Measurements from ENCODE around the gene SLC6A2. TPM values are rescaled to one million over a fixed set of nuclear protein-coding genes. Genes with fewer than 3 reads are reported as not detected.

The SLC6A2 gene
- total RNA-seq, 2 experiments from 2014 or later = not detected

DNA sequence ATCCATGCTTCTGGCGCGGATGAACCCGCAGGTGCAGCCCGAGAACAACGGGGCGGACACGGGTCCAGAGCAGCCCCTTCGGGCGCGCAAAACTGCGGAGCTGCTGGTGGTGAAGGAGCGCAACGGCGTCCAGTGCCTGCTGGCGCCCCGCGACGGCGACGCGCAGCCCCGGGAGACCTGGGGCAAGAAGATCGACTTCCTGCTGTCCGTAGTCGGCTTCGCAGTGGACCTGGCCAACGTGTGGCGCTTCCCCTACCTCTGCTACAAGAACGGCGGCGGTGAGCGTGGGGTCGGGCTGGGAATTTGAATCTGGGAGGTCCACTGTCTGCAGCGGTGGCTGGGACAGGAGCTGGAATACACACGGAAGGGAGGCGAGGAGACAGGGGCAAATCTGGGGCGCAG is 904 bp downstream of the SLC6A2 start:
- no peak for ATAC-seq (ENCODE audit: poor library complexity)
- Histone ChIP-seq H3K36me3 (ENCODE audit: insufficient read depth, low read length) (no peaks in the 10 kb centered on the region), H3K27ac (ENCODE audit: low read depth in 1 of 2, low read length in 2 of 2) (no peak overlapping the region), H3K9me3 (ENCODE audit: control insufficient read depth in 1 of 2, insufficient read depth in 1 of 2, low read length in 2 of 2) (peaks cover 0 to 7% of the 10 kb centered on the region in 2 experiments), H3K4me1 (ENCODE audit: insufficient read depth, low read length) (no peaks in the 10 kb centered on the region), H3K27me3 (ENCODE audit: control insufficient read depth in 1 of 2, insufficient read depth in 2 of 2, low read length in 2 of 2) (peaks cover 16 to 22% of the 10 kb centered on the region in 2 experiments), H3K4me3 (ENCODE audit: low read length) (no peak overlapping the region)
- ChIA-PET CTCF (no interaction called here), POLR2A (no interaction called here)
- Mint-ChIP-seq H3K4me3 (no peak overlapping the region), H3K9me3 (no peaks in the 10 kb centered on the region), H3K36me3 (ENCODE audit: low read depth) (no peaks in the 10 kb centered on the region), H3K27ac (no peak overlapping the region), H3K27me3 (peaks cover 31% of the 10 kb centered on the region), H3K4me1 (ENCODE audit: low read depth) (no peaks in the 10 kb centered on the region)
- DNase-seq = no peak
- TF ChIP-seq, protein P1, sequence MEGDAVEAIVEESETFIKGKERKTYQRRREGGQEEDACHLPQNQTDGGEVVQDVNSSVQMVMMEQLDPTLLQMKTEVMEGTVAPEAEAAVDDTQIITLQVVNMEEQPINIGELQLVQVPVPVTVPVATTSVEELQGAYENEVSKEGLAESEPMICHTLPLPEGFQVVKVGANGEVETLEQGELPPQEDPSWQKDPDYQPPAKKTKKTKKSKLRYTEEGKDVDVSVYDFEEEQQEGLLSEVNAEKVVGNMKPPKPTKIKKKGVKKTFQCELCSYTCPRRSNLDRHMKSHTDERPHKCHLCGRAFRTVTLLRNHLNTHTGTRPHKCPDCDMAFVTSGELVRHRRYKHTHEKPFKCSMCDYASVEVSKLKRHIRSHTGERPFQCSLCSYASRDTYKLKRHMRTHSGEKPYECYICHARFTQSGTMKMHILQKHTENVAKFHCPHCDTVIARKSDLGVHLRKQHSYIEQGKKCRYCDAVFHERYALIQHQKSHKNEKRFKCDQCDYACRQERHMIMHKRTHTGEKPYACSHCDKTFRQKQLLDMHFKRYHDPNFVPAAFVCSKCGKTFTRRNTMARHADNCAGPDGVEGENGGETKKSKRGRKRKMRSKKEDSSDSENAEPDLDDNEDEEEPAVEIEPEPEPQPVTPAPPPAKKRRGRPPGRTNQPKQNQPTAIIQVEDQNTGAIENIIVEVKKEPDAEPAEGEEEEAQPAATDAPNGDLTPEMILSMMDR (IDR thresholded peaks at IDR 0.05) = no peak
- intact Hi-C loops (cut with DNase I, micrococcal nuclease) = no loop called here

- no peaks in the 10 kb centered on the region for H3K9me3 Mint-ChIP-seq
- H3K27me3 ChIP-seq (ENCODE audit: control insufficient read depth in 1 of 2, insufficient read depth in 2 of 2, low read length in 2 of 2) = peaks cover 14 to 22% of the 10 kb centered on the region in 2 experiments
- DNase-seq = no peak
- no peaks in the 10 kb centered on the region for H3K36me3 ChIP-seq (ENCODE audit: insufficient read depth, low read length)
- H3K9me3 ChIP-seq (ENCODE audit: control insufficient read depth in 1 of 2, insufficient read depth in 1 of 2, low read length in 2 of 2) = peaks cover 0 to 7% of the 10 kb centered on the region in 2 experiments
- no peak for ATAC-seq (ENCODE audit: poor library complexity)
- H3K4me3 Mint-ChIP-seq = no peak overlapping the region
- no peaks in the 10 kb centered on the region for H3K4me1 ChIP-seq (ENCODE audit: insufficient read depth, low read length)
- no peaks in the 10 kb centered on the region for H3K36me3 Mint-ChIP-seq (ENCODE audit: low read depth)
- intact Hi-C loops (cut with DNase I, micrococcal nuclease) = no loop called here
- TF ChIP-seq, protein P1 (IDR thresholded peaks at IDR 0.05) = no peak
- H3K27ac ChIP-seq (ENCODE audit: low read depth in 1 of 2, low read length in 2 of 2) = no peak overlapping the region
- peaks cover 25% of the 10 kb centered on the region for H3K27me3 Mint-ChIP-seq
- H3K27ac Mint-ChIP-seq = no peak overlapping the region
- CTCF ChIA-PET = no interaction called here
- no peaks in the 10 kb centered on the region for H3K4me1 Mint-ChIP-seq (ENCODE audit: low read depth)
- POLR2A ChIA-PET = no interaction called here
- no peak overlapping the region for H3K4me3 ChIP-seq (ENCODE audit: low read length)
Measured at GRCh38 chr16:55657616-55658015, 1.8 kb downstream of the SLC6A2 start.

DNA sequence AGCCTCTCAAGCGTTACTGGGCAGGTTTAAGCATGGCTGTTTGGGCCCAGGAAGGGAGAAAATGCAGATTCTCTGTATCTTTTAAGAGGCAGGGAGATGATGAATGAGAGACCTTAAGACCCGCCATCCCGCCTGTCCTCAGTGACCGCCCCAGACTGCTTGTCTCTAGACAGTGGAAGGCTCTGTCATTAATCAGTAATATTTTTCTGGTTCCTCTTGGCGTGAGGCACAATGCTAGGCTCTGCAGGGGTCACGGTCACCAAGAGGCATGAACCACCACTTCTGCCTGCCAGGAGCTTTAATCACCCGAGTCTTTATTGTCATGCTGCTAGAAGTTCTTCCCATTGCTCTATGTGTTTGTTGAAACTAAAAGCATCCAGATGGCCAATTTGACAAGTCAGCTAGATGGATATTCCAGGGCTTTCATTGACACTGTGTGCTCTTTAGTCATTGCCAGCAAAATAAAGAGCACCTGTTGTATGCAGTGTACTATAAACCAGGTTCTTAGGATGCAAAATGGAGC is 3.2 kb downstream of the SLC6A2 start:
- intact Hi-C loops (cut with DNase I, micrococcal nuclease) = no loop called here
- peaks cover 25% of the 10 kb centered on the region for H3K27me3 Mint-ChIP-seq
- POLR2A ChIA-PET = no interaction called here
- H3K4me3 ChIP-seq (ENCODE audit: low read length) = no peak overlapping the region
- H3K9me3 ChIP-seq (ENCODE audit: control insufficient read depth in 1 of 2, insufficient read depth in 1 of 2, low read length in 2 of 2) = peaks cover 0 to 7% of the 10 kb centered on the region in 2 experiments
- H3K27ac Mint-ChIP-seq = no peak overlapping the region
- no peaks in the 10 kb centered on the region for H3K4me1 Mint-ChIP-seq (ENCODE audit: low read depth)
- H3K4me1 ChIP-seq (ENCODE audit: insufficient read depth, low read length) = no peaks in the 10 kb centered on the region
- no peaks in the 10 kb centered on the region for H3K36me3 Mint-ChIP-seq (ENCODE audit: low read depth)
- no peak overlapping the region for H3K27ac ChIP-seq (ENCODE audit: low read depth in 1 of 2, low read length in 2 of 2)
- peaks cover 4% of the 10 kb centered on the region for H3K9me3 Mint-ChIP-seq
- no peaks in the 10 kb centered on the region for H3K36me3 ChIP-seq (ENCODE audit: insufficient read depth, low read length)
- CTCF ChIA-PET = no interaction called here
- no peak for DNase-seq
- no peak overlapping the region for H3K4me3 Mint-ChIP-seq
- no peak for ATAC-seq (ENCODE audit: poor library complexity)
- TF ChIP-seq, protein P1 (IDR thresholded peaks at IDR 0.05) = no peak
- peaks cover 14 to 22% of the 10 kb centered on the region in 2 experiments for H3K27me3 ChIP-seq (ENCODE audit: control insufficient read depth in 1 of 2, insufficient read depth in 2 of 2, low read length in 2 of 2)
